8988T (cell line): ENCODE measurements around the gene KATNAL2.

ENCODE experiments used
- DNase-seq: peaks from one replicate; pipeline ENCODE4 v3.0.0; 2011

The KATNAL2 gene

DNA sequence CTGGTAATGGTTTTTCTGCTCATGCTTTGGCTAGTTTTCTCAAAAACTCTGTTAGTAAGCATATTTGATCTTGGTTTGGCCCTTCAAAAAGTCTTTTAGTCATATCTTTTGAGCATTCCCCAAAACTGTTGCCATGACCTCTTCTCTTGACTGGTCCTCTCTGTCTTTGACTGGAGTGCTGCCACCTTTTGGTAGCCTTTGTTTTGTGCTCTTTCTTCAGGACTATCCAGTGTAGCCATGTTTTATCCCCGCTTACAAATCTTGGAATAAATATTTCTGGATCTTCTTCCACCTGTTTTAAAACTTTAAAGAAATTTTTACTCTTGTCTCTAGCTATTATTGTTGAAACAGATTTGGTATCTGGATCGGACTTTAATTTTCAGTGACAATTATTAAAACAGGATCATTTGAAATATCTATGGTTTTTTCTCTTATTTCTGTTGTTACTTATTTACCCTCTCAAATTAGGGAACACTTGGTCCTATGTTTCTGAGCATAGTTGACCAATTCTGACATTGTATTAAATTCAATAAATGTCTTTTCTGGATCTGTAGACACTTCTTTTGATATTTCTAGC is 119.0 kb downstream of the KATNAL2 start:
- DNase-seq = peak; percentile 31

DNA sequence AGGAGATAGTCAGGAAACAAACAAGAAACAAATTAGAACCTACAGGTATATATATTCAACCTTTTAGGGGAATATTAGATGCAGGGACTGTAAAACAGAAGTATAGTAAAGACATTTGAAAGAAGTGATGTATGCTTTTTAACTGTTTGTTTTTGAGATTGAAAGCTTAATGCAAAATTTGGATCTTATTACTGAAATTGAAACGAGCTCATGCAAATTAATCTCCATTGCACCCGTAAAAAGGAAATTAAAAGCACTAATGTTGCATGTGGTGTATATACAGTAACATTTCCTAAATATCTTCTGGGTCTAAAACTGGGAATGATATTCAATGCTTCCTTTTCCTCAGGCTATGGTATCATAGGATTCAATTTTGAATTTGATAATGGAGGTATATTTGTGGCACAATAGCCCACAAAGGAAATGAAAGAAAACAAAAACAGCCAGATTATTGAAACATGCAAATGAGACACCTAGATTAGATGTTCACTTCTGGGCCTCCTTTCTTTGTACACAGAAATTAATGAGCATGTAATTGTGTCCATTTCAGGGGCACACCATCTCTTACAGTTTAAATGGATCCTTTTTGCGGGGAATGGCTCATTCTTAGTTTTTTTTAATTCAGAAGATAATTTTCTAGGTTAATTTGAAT is 119.7 kb downstream of the KATNAL2 start:
- no peak for DNase-seq

DNA sequence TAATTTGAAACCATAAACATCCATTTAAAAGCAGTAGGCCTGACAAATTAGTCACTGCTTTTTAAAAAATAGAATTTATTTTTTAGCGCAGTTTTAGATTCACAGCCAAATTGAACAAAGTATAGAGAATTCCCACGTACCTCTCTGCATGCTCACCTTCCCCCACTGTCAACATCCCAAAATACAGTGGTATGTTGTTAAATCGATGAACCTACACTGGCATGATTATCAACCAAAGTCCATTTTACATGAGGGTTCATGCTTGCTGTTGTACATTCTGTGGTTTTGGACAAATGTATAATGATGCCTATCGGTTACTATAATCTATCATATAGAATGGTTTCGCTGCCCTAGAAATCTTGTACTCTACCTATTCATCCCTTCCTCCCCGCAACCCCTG is 123.6 kb downstream of the KATNAL2 start:
- DNase-seq = no peak

DNA sequence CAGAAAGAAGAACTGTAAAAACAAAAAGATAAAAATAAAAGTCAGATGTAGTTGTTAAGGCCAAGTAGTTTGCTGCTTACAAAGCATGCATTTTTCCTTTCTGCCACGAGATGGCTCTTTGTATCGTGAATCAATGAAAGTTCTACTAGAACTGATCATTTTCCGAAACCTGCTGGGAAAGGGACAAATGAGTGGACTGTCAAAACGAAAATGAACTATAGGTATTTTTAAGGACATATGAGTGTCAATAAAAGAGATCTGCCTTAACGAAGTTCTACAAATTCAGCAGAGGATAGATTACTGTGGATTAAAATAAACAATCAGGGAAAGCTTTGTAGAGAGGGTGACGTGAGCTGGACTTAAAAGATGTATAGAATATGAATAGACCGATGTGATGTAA is 133.1 kb downstream of the KATNAL2 start:
- DNase-seq = no peak

DNA sequence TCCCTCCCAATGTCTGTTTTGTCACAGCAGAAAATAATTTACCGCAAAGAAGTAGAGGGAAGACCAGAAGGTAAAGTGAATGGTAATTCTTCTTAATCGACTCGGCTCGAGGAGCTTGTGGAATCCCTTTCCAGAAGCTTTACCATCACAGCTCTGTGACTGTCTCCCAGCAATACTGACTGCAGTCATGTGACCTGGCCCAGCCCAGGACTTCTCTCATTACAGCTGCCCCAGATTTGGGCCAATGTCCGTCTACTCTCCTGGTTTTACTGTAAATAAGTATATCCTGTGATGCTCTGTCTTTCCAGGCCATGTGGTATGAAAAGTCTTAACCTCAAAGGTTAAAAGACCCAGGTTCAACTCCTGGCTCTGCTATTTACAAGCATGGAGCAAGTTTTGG is 137.0 kb downstream of the KATNAL2 start:
- no peak for DNase-seq

DNA sequence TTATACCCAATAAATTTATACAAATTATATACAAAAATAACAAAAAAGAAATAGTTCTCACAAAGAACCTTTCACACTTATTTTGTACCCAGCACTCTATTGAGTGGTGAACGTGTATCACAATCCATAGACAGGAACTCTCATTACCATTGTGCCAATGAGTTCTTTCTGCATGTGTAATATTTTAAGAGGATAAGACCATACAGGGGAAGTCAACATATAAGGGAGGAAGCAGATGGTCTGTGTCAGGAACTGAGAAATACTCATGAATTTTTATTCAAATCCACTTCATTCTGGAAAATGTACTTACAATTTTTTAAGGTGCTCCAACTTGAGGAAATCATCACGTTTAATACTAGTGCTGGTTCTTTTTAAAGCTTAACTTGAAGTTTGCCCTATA is 145.1 kb downstream of the KATNAL2 start:
- no peak for DNase-seq

DNA sequence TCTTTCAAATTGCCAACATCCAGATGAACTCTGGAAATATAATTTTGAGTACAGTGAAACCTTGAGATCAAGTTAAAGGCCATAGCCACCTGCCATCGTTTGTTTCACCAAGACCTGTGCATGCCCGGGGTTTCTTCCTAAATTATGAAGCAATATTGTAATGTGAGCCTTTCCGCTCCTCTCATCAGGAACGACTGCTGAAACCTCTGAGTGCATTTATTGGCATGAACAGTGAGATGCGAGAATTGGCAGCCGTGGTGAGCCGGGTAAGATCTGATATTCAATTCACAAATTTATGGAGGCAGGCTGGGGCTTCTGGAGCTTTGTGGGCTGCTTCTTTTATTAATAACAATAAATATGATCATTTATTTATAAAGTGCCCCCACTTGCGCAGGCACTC is 145.7 kb downstream of the KATNAL2 start:
- no peak for DNase-seq

DNA sequence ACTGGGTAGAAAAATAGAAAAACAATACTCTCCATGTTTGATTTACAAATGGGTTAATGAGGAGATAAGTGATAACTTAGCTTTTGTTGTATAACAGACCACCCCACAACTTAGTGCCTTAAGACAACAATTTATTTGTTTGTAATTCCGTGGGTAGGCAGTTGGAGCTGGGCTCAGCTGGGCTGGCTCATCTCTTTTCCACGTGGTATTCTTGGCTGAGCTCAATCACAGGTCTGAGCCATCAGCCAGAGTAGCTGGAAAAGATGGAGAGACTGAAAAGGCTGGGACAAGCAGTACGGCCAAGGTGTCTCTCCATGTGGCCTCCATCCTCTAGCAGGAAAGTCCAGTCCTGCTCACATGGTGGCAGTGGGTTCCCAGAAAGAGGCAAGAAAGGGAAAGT is 150.2 kb downstream of the KATNAL2 start:
- no peak for DNase-seq

DNA sequence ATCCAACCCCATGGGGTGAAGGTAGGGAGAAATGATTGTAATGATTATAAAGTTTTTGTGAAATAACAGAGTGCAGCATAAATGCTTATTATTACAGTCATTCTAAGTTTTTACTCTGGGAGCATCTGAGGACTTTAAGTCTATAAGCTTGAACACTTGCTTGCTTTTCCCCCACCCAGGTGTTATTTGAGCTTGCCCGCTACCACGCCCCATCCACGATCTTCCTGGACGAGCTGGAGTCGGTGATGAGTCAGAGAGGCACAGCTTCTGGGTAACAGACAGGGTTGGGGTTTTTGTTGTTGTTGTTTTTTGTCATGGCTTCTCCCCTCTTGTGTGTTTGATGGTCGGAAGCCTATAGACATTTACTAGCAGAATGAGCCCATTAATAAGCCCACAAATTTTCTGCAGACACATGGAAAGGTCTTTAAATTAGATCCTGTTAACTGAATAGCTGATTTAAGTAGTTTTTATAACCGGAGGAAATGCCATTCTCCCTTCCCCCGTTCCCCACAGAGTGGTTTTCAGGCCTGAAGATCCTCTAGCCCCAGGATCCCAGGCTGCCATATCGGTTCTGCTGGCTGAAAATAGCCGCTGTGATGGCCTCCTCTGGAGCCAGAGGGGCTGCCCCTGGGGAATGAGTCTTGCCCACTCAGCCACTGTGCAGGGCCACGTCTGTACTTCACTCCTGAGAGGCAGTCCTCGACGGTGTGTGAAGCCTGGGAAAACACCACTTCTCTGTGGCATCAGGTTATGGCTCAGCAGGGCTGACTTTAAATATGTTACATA is 157.9 kb downstream of the KATNAL2 start:
- no peak for DNase-seq

DNA sequence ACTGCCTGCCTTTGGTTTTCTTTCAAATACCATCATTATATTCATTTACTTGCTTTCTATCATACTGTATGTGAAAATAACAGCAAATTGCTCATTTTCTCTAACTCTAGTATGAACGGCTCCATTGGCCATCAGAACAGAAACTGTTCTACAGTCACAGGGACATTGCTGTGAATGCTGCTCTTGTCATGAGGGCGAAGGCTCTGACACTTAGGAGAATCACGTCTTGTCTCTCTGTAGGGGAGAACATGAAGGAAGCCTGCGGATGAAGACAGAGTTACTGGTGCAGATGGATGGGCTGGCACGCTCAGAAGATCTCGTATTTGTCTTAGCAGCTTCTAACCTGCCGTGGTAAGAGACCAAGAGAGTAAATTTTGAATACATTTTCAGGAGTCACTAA is 159.7 kb downstream of the KATNAL2 start:
- DNase-seq = no peak

DNA sequence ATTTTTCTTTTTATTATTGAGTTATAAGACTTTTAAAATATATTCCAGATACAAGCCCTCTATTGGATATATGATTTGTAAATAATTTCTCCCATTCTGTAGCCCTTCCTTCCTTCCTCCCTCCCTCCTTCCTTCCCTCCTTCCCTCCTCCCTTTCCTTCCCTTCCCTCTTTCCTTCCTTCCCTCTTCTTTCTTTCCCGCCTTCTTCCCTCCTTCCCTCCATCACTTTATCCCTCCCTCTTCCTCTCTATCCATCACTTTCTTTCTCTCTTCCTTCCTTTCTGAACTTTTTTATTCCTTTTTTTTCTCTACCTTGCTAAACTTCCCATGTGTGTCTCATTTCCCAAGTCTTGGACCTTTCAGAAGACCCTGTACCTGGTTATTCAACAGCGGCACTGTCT is 163.5 kb downstream of the KATNAL2 start:
- DNase-seq = no peak

DNA sequence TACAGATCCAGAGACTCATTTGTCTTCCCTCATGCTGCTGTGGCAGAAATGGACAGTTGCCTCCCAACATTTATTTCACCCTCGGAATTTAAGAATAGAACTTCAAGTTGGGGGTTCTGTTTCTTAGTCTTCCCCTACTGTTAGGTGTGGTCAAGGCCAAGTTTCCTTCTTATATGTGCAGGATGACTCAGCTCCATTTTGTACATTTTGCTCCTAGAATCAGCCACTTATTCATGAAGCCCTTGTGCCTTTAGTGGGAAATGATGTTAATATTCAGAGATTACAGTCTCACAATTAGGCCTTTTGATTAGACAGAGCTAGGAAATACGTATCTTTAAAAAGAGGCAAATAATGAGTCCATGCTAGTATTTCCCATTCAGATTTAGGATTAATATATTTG is 164.2 kb downstream of the KATNAL2 start:
- no peak for DNase-seq

DNA sequence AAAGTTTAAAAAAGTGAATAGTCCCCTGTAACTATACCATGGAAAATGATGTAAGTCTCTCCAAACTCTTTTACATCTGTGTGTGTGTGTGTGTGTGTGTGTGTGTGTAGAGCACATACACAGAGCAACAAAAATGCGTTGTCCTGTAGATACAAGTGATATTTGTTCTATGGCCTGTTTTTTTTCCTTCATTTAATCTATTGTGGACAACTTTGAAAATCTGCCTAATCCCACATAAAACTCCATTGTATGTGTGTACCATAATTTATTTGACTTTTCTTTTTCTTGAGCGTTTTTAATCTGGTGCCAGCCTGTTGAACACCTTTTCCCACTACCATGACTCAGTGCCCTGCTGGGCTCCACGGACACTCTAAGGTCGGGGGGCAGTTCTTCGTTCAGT is 170.3 kb downstream of the KATNAL2 start:
- no peak for DNase-seq

DNA sequence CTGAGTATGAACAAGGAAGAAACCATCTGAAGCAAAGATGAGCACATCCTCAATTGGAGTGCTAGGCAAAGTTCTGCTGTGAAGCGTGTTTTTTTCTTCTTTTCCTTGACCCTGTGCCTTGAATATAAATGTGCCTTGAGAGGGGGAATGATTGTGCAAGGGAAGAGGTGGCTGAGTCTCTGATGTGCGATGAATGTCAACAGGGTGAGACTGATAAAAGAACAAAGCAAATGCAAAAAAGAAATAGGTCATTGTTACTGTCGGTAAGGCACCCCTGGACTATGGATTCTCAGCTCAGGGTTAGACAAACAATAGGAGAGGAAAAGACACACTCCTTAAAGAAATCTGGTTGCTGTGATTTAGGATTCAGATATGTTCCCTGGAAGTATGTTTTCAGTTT is 178.4 kb downstream of the KATNAL2 start:
- DNase-seq = no peak

DNA sequence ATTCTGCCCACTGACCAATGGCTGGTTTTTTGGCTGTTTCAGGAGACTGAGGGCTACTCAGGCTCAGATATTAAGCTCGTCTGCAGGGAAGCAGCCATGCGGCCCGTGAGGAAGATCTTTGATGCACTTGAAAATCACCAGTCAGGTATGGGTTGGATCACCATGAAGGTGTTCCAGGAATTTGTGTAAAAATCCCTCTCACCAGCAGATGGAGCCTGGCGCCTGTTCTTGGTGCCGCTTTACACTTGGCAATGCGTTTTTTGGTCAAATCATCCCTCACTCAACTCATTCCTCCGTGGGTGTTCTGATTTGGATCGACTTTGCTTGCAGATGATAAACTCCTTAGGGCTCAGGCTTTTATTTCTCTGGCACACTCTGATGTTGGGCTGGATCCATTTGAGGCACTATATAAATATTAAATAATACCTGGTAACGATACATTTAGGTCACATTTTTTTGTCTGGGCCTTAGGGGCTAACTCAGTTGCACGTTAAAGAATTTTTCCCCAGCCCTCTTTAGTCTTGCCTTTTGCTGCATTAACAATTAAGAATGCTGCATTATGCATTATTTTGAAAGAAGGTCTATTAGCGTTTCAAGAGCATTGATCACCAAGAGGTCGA is 182.9 kb downstream of the KATNAL2 start:
- DNase-seq = peak; percentile 33

DNA sequence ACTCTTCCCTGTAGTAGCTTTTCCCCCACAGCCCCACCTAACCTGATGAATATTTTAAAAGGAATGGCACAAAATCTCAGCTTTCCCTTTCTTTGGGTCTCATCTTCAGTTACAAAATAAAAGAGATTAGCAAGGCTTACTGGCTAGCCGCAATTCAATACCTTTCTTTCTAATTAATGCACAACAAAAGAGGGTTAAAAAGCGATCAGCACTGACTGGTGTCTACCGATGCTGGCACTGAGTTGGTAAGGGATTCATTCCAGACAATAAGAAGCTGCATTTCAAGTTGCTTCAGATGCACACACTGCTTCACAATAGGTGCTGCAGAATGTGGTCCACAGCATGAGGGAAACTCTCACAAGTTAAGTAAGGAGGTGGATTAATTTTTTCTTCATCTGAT is 191.0 kb downstream of the KATNAL2 start:
- DNase-seq = no peak

DNA sequence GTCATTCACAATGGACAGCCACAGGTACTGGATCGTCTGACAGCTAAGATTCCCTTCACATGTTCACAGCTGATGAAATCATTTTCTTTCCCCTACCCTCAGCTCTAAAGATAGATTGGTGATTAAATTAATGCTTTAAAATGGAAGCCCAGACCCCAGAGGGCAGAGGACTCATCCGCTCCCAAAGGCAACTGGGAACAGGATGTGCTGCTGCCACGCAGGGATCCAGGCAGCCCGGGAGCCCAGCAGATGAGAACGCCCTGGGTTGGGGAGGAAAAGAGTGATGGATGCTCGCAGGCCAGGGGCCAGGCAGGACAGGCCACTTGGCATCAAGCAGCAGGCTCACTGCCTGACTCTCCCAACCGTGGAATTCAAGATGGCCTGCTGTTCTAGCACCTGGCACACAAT is 191.6 kb downstream of the KATNAL2 start:
- DNase-seq = no peak

DNA sequence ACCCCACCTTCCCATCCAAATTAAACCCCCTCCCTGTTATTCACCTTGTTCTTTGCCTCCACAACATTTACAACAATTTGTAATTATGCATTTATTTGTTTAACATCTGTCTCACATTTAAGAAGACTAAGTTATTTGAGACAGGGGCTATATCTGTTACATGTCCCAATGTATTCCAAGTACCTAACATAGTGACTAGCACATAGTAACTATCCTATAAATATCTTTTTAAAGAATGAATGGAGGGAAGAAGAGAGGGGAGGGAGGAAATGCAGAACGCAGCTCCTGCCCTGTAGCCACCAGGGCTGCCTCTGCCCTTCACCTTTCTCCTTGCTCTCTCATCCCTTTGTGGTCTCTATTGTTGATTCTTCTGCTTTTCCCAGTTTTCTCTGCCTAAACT is 192.3 kb downstream of the KATNAL2 start:
- DNase-seq = no peak

DNA sequence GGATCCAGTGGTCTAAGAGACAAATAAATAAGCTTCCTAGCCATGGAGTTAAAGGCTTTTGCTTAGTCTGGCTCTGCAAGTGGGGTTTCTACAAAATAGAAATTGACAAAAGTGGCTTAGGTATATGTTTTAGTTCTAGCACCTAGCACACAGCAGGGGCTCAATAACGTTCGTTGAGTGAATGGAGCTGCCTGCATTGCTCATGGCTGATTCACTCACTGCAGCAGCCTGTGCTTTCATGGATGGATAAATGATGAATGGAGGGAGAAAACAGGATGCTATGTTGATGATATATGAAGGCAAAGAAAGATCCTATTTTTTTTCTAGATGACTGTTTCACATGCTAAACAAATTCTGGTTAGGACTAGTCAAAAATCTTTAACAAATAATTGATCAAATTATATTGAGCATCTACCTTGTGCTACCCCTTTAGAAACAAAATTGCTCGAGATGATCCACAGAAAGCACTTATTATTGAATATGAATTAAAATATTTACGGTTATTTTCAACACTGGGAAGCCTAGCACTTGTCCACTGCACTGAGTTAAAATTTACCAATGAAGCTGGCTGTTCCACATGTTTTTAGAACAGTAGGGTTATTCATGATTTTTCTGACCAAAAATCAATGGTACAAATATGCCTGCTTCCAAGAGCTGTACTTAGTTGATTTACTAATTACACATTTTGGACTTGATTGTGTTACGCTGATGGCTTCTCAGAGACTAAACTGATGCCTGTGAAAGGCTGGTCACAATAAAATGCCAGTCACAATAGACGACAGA is 193.3 kb downstream of the KATNAL2 start:
- DNase-seq = no peak

DNA sequence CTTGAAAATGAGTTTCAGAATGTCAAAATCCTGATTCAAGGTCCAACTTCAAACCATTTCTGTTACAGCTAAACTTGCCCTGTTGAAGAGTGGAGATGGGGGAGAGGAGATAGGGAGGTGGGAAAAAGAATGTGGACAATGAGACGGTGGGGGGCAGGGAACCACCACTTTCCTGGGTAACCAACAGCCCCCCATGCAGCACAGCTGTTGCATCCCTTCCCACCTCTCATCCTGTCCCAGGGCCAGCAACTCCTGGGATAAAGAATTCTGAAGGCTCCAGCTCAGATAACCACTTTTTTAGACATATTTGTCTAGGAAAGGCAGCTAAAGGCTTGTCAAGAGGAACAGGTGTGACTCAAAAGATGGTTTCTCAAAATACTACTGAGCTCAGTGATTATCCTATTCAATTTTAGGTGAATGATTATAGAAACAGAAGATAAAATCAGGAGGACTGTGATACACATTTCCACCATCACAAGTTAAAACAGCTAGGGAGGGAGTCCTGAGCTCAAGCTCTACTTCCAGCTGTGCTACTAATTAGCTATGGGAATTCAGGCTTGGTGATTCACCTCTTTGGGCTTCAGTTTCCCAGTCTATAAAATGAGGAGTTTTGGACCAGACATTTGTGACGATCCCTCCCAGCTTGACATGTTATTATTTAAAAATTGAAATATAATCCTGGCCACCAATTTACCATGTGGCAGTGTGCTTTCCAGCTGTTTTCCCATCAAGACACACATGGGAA is 196.6 kb downstream of the KATNAL2 start:
- no peak for DNase-seq

DNA sequence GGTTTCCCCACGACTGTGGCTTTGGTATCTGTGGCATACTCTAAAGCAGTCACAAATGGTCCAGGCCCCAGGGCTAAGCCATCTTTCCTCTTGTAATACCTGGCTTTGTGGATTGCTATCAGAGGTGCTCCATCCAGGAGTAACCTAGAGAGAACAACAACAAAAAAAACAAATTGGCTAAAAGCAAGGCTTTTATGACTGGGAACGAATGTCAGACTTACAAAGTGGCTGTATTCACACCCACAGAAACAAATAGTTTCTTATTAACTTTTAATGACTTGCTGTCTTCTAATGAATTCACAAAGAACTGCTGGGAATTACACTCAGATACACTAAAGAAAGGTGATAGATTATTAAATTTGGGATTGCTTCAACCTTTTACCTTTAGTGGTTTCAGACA is 197.8 kb downstream of the KATNAL2 start:
- no peak for DNase-seq

DNA sequence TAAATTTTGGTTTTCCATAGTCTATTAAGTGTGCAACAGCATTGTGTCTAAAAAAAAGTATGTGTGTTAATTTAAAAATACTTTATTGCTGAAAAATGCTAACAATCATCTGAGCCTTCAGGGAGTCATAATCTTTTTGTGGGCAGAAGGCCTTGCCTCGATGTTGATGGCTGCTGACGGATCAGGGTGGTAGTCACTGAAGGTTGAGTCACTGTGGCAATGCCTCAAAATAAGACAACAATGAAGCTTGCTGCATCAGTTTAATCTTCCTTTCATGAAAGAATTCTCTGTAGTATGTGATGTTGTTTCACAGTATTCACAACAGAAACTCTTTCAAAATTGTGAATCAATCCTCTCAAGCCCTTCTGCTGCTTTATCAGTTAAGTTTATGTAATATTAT is 201.6 kb downstream of the KATNAL2 start:
- no peak for DNase-seq
